Activated CD4-positive, alpha-beta T cell treated with anti-CD3 and anti-CD28 coated beads, Interleukin-2, amount 50 U/mL, for 4 hours (primary cell): Measurements from ENCODE around the gene GUCA2B.

Experiments
- DNase-seq, 2 experiments: peaks; one replicate each; pipeline ENCODE4 v3.0.0-alpha.2; 2020

Gene GUCA2B

GRCh38 chr1:42192106-42192505 is 38.9 kb downstream of the GUCA2B start:
- no peak for DNase-seq

- no peak for DNase-seq
Measured at GRCh38 chr1:42195841-42196240, 42.6 kb downstream of the GUCA2B start.

- no peak for DNase-seq
Measured at GRCh38 chr1:42198251-42198650, 45.0 kb downstream of the GUCA2B start.

GRCh38 chr1:42201986-42202385 is 48.8 kb downstream of the GUCA2B start:
- no peak for DNase-seq
